SK-N-MC (cell line): ENCODE results near the gene SYNPO2.

ENCODE experiments used
- DNase-seq: peaks from one replicate; pipeline ENCODE4 v3.0.0-alpha.2; 2011; ENCODE audit warnings: low read depth, low spot score
- H3K27ac ChIP-seq: fragments of 200-600 bp; sonication (generic); 2 replicates; pipeline ENCODE4 v1.5.1; 2016; ENCODE audit warnings: mixed run types
- H3K36me3 ChIP-seq: fragments of 200-600 bp; sonication (generic); 2 replicates; pipeline ENCODE4 v1.6.1; 2017; ENCODE audit warnings: antibody characterized with exemption, low read length, mixed read lengths; ENCODE audit not compliant: insufficient read depth
- H3K4me3 ChIP-seq: fragments of 200-600 bp; sonication (generic); 2 replicates; pipeline ENCODE4 v1.5.1; 2016
- H3K9ac ChIP-seq: fragments of 200-600 bp; sonication (generic); 2 replicates; pipeline ENCODE4 v1.8.0; 2017; ENCODE audit warnings: mixed run types, mixed read lengths; ENCODE audit not compliant: insufficient read length
- H3K9me3 ChIP-seq: fragments of 200-600 bp; sonication (generic); 2 replicates; pipeline ENCODE4 v1.6.1; 2017; ENCODE audit warnings: low read depth, mild to moderate bottlenecking, antibody characterized with exemption, low read length, moderate library complexity, mixed read lengths
- EZH2 ChIP-seq: fragments of 200-600 bp; sonication (generic); IDR thresholded peaks from one replicate; pipeline ENCODE4 v1.6.1; 2017; ENCODE audit warnings: antibody characterized with exemption
- FOXP2 ChIP-seq: optimal IDR thresholded peaks from 2 replicates; pipeline ENCODE3; 2011; ENCODE audit warnings: mild to moderate bottlenecking, moderate library complexity; ENCODE audit not compliant: insufficient read depth; ENCODE audit errors: extremely low read length, control extremely low read depth
- POLR2AphosphoS5 ChIP-seq: IDR thresholded peaks from 2 replicates; pipeline ENCODE4 v1.6.1; 2012; ENCODE audit warnings: mild to moderate bottlenecking, low read depth, low read length, borderline replicate concordance

SYNPO2 gene

GRCh38 chr4:119024102-119024501, 135.4 kb downstream of the SYNPO2 start:
- no peak for DNase-seq
- no peaks in the 10 kb centered on the region for H3K36me3 ChIP-seq
- no peak overlapping the region for H3K9ac ChIP-seq
- no peak overlapping the region for H3K27ac ChIP-seq
- no peak for TF ChIP-seq EZH2
- TF ChIP-seq POLR2AphosphoS5, result no peak
- no peak overlapping the region for H3K4me3 ChIP-seq
- no peaks in the 10 kb centered on the region for H3K9me3 ChIP-seq

GRCh38 chr4:119025420-119025819, 136.8 kb downstream of the SYNPO2 start:
- DNase-seq, result no peak
- H3K4me3 ChIP-seq, result peak overlapping the region; percentile 35
- no peak for TF ChIP-seq POLR2AphosphoS5
- TF ChIP-seq FOXP2, result no peak
- TF ChIP-seq EZH2, result no peak
- no peaks in the 10 kb centered on the region for H3K9me3 ChIP-seq
- H3K27ac ChIP-seq, result 0 out of 2 replicates have a peak overlapping the region, but pooled peaks have one; percentile 4
- H3K36me3 ChIP-seq, result no peaks in the 10 kb centered on the region
- no peak overlapping the region for H3K9ac ChIP-seq

- DNase-seq, result peak; percentile 39
- H3K9ac ChIP-seq, result peak overlapping the region; percentile 0
These were observed 137.4 kb downstream of the SYNPO2 start for GRCh38 chr4:119025916-119026661.

GRCh38 chr4:119026662-119027444, 138.2 kb downstream of the SYNPO2 start:
- H3K9ac ChIP-seq, result no peak overlapping the region
- no peak overlapping the region for H3K27ac ChIP-seq
- no peaks in the 10 kb centered on the region for H3K36me3 ChIP-seq
- TF ChIP-seq POLR2AphosphoS5 (no peak), EZH2 (no peak), FOXP2 (no peak)
- H3K4me3 ChIP-seq, result no peak overlapping the region
- DNase-seq, result no peak
- no peaks in the 10 kb centered on the region for H3K9me3 ChIP-seq

More at GRCh38 chr4:119025916-119026661, 137.4 kb downstream of the SYNPO2 start:
- Histone ChIP-seq H3K9me3 (no peaks in the 10 kb centered on the region), H3K36me3 (no peaks in the 10 kb centered on the region), H3K4me3 (peak overlapping the region; percentile 35), H3K27ac (0 out of 2 replicates have a peak overlapping the region, but pooled peaks have one; percentile 4)
- TF ChIP-seq EZH2 (no peak), FOXP2 (no peak), POLR2AphosphoS5 (no peak)

- Histone ChIP-seq H3K27ac (no peak overlapping the region), H3K36me3 (no peaks in the 10 kb centered on the region), H3K4me3 (no peak overlapping the region), H3K9ac (no peak overlapping the region), H3K9me3 (no peaks in the 10 kb centered on the region)
- no peak for DNase-seq
- no peak for TF ChIP-seq EZH2
- no peak for TF ChIP-seq POLR2AphosphoS5
- no peak for TF ChIP-seq FOXP2
These were observed 139.2 kb downstream of the SYNPO2 start for GRCh38 chr4:119027811-119028210.

- H3K4me3 ChIP-seq, result no peak overlapping the region
- H3K9me3 ChIP-seq, result no peaks in the 10 kb centered on the region
- no peaks in the 10 kb centered on the region for H3K36me3 ChIP-seq
- H3K27ac ChIP-seq, result no peak overlapping the region
- TF ChIP-seq POLR2AphosphoS5, result no peak
- no peak for TF ChIP-seq EZH2
- TF ChIP-seq FOXP2, result no peak
- H3K9ac ChIP-seq, result no peak overlapping the region
- no peak for DNase-seq
These were observed 139.6 kb downstream of the SYNPO2 start for GRCh38 chr4:119028296-119028695.

GRCh38 chr4:119029847-119030535, 141.3 kb downstream of the SYNPO2 start:
- no peak for DNase-seq
- no peak overlapping the region for H3K9ac ChIP-seq
- TF ChIP-seq EZH2 (no peak), POLR2AphosphoS5 (no peak), FOXP2 (no peak)
- H3K36me3 ChIP-seq, result no peaks in the 10 kb centered on the region
- no peak overlapping the region for H3K27ac ChIP-seq
- H3K4me3 ChIP-seq, result no peak overlapping the region
- H3K9me3 ChIP-seq, result no peaks in the 10 kb centered on the region

- Histone ChIP-seq H3K9me3 (no peaks in the 10 kb centered on the region), H3K27ac (no peak overlapping the region), H3K36me3 (no peaks in the 10 kb centered on the region), H3K9ac (no peak overlapping the region), H3K4me3 (no peak overlapping the region)
- TF ChIP-seq EZH2, result no peak
- no peak for DNase-seq
These were observed 141.9 kb downstream of the SYNPO2 start for GRCh38 chr4:119030536-119030890.
